Ascending aorta (tissue), 2 donors: ENCODE data around the gene NSUN2. TPM values are rescaled to one million over a fixed set of nuclear protein-coding genes. Genes with fewer than 3 reads are reported as not detected.

Experiments used
- DNase-seq, 2 donors: peaks; one replicate each; pipeline ENCODE4 v3.0.0-alpha.2; 2019; ENCODE audit warnings: low spot score in 2 of 2
- H3K27ac ChIP-seq, 2 donors: fragments of 200-600 bp; sonication (generic); one replicate each; pipeline ENCODE4 v1.5.1; 2016 to 2017; ENCODE audit warnings: mild to moderate bottlenecking in 1 of 2
- H3K27me3 ChIP-seq: fragments of 200-600 bp; sonication (generic); one replicate; pipeline ENCODE4 v1.5.1; 2017
- H3K36me3 ChIP-seq, 2 donors: fragments of 200-600 bp; sonication (generic); one replicate each; pipeline ENCODE4 v1.5.1; 2016
- H3K4me1 ChIP-seq, 2 donors: fragments of 200-600 bp; sonication (generic); one replicate each; pipeline ENCODE4 v1.5.1; 2016 to 2017; ENCODE audit warnings: mild to moderate bottlenecking in 1 of 2
- H3K4me3 ChIP-seq, 2 donors: fragments of 200-600 bp; sonication (generic); one replicate each; pipeline ENCODE4 v1.5.1; 2016 to 2017; ENCODE audit warnings: mild to moderate bottlenecking in 1 of 2
- H3K9me3 ChIP-seq, 2 donors: fragments of 200-600 bp; sonication (generic); one replicate each; pipeline ENCODE4 v1.5.1; 2016
- CTCF ChIP-seq, 3 experiments: fragments of 200-600 bp in 2 of 3; fragments of 450-650 bp in 1 of 3; sonication (generic) in 2 of 3; IDR thresholded peaks; one replicate each; pipeline ENCODE4 v1.5.1; 2016 to 2019; ENCODE audit warnings: antibody characterized with exemption in 3 of 3, mild to moderate bottlenecking in 1 of 3, moderate library complexity in 1 of 3
- intact Hi-C: fragments of 100-400 bp; cut with DNase I; formaldehyde crosslinking; loops from one replicate; pipeline ENCODE4 v1.15.1; 2023
- total RNA-seq: library from RNA; depleted of rRNA; stranded (reverse); fragments of >200 nt; gene quantifications from one replicate; pipeline ENCODE4 v1.1.0, GENCODE V29; 2016

The NSUN2 gene
- total RNA-seq, 1 donor from 2014 or later = 19.1 TPM

DNA sequence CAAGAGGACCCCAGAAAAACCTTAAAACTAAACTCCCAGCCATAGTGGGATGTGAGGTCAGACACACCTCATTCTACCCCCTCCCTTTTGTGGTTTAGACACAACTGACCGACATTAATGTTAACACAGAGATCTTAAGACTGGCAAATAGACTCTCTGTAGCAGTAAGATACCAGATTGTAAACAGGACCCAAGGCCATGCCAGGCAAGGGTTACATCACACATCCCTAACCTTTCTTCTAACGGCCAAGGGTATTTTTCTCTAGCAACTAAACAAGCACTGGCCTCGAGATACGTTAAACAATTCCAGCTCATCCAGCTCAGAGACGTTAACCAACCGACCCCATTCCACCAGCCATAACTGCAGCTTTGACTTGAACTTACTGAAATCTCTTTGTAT is 38.8 kb downstream of the NSUN2 start:
- no peaks in the 10 kb centered on the region for H3K9me3 ChIP-seq
- H3K4me1 ChIP-seq = peaks cover 0 to 7% of the 10 kb centered on the region in 2 donors
- H3K27me3 ChIP-seq = no peaks in the 10 kb centered on the region
- peaks cover 0 to 27% of the 10 kb centered on the region in 2 donors for H3K36me3 ChIP-seq
- H3K4me3 ChIP-seq = no peak overlapping the region
- intact Hi-C loops = no loop called here
- DNase-seq = no peak
- H3K27ac ChIP-seq = no peak overlapping the region
- TF ChIP-seq CTCF (IDR thresholded peaks at IDR 0.05) = no peak

- intact Hi-C loops = no loop called here
- H3K4me3 ChIP-seq = no peak overlapping the region
- no peak for DNase-seq
Observed at GRCh38 chr5:6593148-6594016, 39.5 kb downstream of the NSUN2 start.

GRCh38 chr5:6592601-6593000 is 40.2 kb downstream of the NSUN2 start:
- Histone ChIP-seq H3K4me3 (no peak overlapping the region), H3K27me3 (no peaks in the 10 kb centered on the region), H3K9me3 (no peaks in the 10 kb centered on the region), H3K36me3 (peaks cover 0 to 19% of the 10 kb centered on the region in 2 donors), H3K4me1 (no peaks in the 10 kb centered on the region), H3K27ac (no peak overlapping the region)
- DNase-seq = no peak
- intact Hi-C loops = no loop called here
- no peak for TF ChIP-seq CTCF (IDR thresholded peaks at IDR 0.05)

More at GRCh38 chr5:6593148-6594016, 39.5 kb downstream of the NSUN2 start:
- Histone ChIP-seq H3K36me3 (peaks cover 0 to 20% of the 10 kb centered on the region in 2 donors), H3K27ac (no peak overlapping the region), H3K9me3 (no peaks in the 10 kb centered on the region), H3K4me1 (peaks cover 0 to 3% of the 10 kb centered on the region in 2 donors), H3K27me3 (no peaks in the 10 kb centered on the region)
- no peak for TF ChIP-seq CTCF (IDR thresholded peaks at IDR 0.05)

GRCh38 chr5:6591671-6592288 is 41.1 kb downstream of the NSUN2 start:
- no peaks in the 10 kb centered on the region for H3K9me3 ChIP-seq
- no peaks in the 10 kb centered on the region for H3K27me3 ChIP-seq
- intact Hi-C loops = no loop called here
- no peaks in the 10 kb centered on the region for H3K4me1 ChIP-seq
- no peak overlapping the region for H3K4me3 ChIP-seq
- no peak for TF ChIP-seq CTCF (IDR thresholded peaks at IDR 0.05)
- H3K36me3 ChIP-seq = peaks cover 0 to 16% of the 10 kb centered on the region in 2 donors
- DNase-seq = no peak
- no peak overlapping the region for H3K27ac ChIP-seq

- H3K27me3 ChIP-seq = no peaks in the 10 kb centered on the region
- no peaks in the 10 kb centered on the region for H3K4me1 ChIP-seq
- peaks cover 0 to 4% of the 10 kb centered on the region in 2 donors for H3K36me3 ChIP-seq
- intact Hi-C loops = no loop called here
- H3K4me3 ChIP-seq = no peak overlapping the region
- TF ChIP-seq CTCF (IDR thresholded peaks at IDR 0.05) = no peak
- DNase-seq = peak in 1 of 2 donors; percentile 21
- no peak overlapping the region for H3K27ac ChIP-seq
- H3K9me3 ChIP-seq = no peaks in the 10 kb centered on the region
Observed at GRCh38 chr5:6590581-6590980, 42.3 kb downstream of the NSUN2 start.
